Measurements from ENCODE around the gene WDR73. TPM values are rescaled to one million over a fixed set of nuclear protein-coding genes. Genes with fewer than 3 reads are reported as not detected.
A peak's percentile ranks its signal among the peaks of the same experiment; 100 is the strongest.

WDR73 gene
- polyA plus RNA-seq (23.5 to 24.2 TPM (median 23.6 TPM) in 3 replicates), polyA minus RNA-seq (22.7 to 34.6 TPM (median 24.5 TPM) in 3 replicates)
- polyA plus RNA-seq (2011; ENCODE audit: low read depth), result 3.8 TPM
- 11.9 and 13.0 TPM in 2 replicates for polyA plus RNA-seq (2011; cell fraction: cytosol; rRNA removed)
- polyA plus RNA-seq (2011; cell fraction: nucleus; rRNA removed), result 39.9 and 48.7 TPM in 2 replicates
- polyA plus RNA-seq (2012; ENCODE audit: low replicate concordance), result 15.2 and 19.3 TPM in 2 replicates
- 11.1 TPM for polyA minus RNA-seq (2011; cell fraction: cytosol; rRNA and poly(A)+ RNA removed)
- polyA minus RNA-seq (2011; cell fraction: nucleus; rRNA and poly(A)+ RNA removed), result 8.7 and 12.2 TPM in 2 replicates

DNA sequence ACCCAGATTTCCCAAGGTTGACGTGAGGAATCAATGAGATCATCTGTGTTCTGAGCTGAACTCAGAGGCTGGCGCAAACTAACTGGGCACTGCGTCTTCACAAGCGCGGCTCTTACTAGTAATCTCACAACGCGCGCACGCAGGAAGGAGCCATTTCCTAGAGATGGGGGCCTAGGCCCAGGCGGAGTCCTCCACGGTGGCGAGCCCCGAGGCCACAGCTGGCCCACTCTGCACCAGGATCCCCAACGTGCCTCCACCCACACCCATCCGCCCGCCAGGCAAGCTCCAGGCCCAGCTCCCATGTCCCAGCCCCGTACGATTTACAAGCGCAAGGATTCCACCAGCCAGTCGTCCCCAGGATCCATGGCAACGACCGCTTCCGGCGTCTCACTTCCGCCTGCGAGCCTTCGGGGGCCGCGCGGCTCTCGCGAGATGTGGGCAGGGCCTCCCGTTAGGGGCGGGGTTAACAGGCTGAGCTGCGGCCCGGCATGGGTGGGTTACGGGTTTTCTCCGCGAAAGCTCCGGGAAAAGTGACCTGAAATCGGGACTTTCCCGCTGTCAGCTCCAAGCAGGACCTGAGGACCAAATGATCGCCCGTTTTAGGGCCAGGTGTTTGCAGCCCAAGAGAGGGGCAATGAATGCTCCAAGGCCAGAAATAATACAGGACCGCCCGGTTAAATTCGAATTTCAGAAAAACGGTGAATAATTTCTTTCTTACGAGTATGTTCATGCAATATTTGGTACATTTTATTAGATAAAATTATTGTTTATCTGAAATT is at the start of gene WDR73:
Gene WDR73 (minus strand): TSS at position 374 of the 779 bp plus-strand sequence. CDS start 9 bp downstream, at position 365.
- Histone ChIP-seq H3K4me1 (ENCODE audit: control insufficient read depth, extremely low read depth, insufficient read depth, low read length) (peaks cover 28% of the 10 kb centered on the region), H3K36me3 (ENCODE audit: control insufficient read depth in 2 of 2, extremely low read depth in 1 of 2, insufficient read depth in 2 of 2, low read length in 2 of 2) (peaks cover 9 to 12% of the 10 kb centered on the region in 2 experiments)
- peak; percentile 81 for DNase-seq (ENCODE audit: low read depth, low spot score)

GRCh38 chr15:84703808-84704207 is 49.7 kb upstream of the WDR73 start:
- DNase-seq (ENCODE audit: low read depth, low spot score) (no peak), FAIRE-seq (no peak)
- no peak overlapping the region for H3K4me3 ChIP-seq (ENCODE audit: control insufficient read depth in 2 of 3, extremely low read depth in 1 of 3, insufficient read depth in 2 of 3, low read depth in 1 of 3, low read length in 3 of 3)
- dilution Hi-C loops (cut with MboI; ENCODE audit: extremely low pct_ligation_motif_present, low sequenced_read_pairs), result no loop called here
- H3K79me2 ChIP-seq (ENCODE audit: control insufficient read depth, insufficient read depth, low read length), result peaks cover 90% of the 10 kb centered on the region
- no peak overlapping the region for H3K9ac ChIP-seq (ENCODE audit: control insufficient read depth, extremely low read depth, insufficient read depth, low read length)
- no peaks in the 10 kb centered on the region for H3K4me1 ChIP-seq (ENCODE audit: control insufficient read depth, extremely low read depth, insufficient read depth, low read length)
- peaks cover 0 to 3% of the 10 kb centered on the region in 2 experiments for H3K36me3 ChIP-seq (ENCODE audit: control insufficient read depth in 2 of 2, extremely low read depth in 1 of 2, insufficient read depth in 2 of 2, low read length in 2 of 2)
- H3K9me1 ChIP-seq (ENCODE audit: control insufficient read depth, extremely low read depth, insufficient read depth, low read length), result no peaks in the 10 kb centered on the region
- H3K4me2 ChIP-seq (ENCODE audit: control insufficient read depth, extremely low read depth, insufficient read depth, low read depth, low read length), result no peak overlapping the region
- no peaks in the 10 kb centered on the region for H3K27me3 ChIP-seq (ENCODE audit: control insufficient read depth, extremely low read depth, insufficient read depth, low read length)
- TF ChIP-seq, protein P1, sequence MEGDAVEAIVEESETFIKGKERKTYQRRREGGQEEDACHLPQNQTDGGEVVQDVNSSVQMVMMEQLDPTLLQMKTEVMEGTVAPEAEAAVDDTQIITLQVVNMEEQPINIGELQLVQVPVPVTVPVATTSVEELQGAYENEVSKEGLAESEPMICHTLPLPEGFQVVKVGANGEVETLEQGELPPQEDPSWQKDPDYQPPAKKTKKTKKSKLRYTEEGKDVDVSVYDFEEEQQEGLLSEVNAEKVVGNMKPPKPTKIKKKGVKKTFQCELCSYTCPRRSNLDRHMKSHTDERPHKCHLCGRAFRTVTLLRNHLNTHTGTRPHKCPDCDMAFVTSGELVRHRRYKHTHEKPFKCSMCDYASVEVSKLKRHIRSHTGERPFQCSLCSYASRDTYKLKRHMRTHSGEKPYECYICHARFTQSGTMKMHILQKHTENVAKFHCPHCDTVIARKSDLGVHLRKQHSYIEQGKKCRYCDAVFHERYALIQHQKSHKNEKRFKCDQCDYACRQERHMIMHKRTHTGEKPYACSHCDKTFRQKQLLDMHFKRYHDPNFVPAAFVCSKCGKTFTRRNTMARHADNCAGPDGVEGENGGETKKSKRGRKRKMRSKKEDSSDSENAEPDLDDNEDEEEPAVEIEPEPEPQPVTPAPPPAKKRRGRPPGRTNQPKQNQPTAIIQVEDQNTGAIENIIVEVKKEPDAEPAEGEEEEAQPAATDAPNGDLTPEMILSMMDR (optimal IDR thresholded peaks at IDR 0.05 in 1 of 3, IDR thresholded peaks at IDR 0.05 in 1 of 3, conservative IDR thresholded peaks at IDR 0.05 in 1 of 3; ENCODE audit: extremely low read depth in 1 of 3, insufficient read depth in 2 of 3, low read length in 3 of 3), result no peak
- TF ChIP-seq EZH2 (IDR thresholded peaks at IDR 0.05; ENCODE audit: low read length), result no peak
- H4K20me1 ChIP-seq (ENCODE audit: control insufficient read depth, extremely low read depth, insufficient read depth, low read length), result peaks cover 13% of the 10 kb centered on the region
- no peaks in the 10 kb centered on the region for H3K9me3 ChIP-seq (ENCODE audit: control insufficient read depth, low read depth, low read length)
- no peak overlapping the region for H3K27ac ChIP-seq (ENCODE audit: control insufficient read depth, insufficient read depth, low read length)
- no peak overlapping the region for H2AFZ ChIP-seq (ENCODE audit: control insufficient read depth, low read length)

More for the DNA sequence above, at the start of gene WDR73:
- Histone ChIP-seq H3K4me2 (ENCODE audit: control insufficient read depth, extremely low read depth, insufficient read depth, low read depth, low read length) (peak within 1 kb of the TSS; percentile 67), H3K9me3 (ENCODE audit: control insufficient read depth, low read depth, low read length) (no peaks in the 10 kb centered on the region), H3K79me2 (ENCODE audit: control insufficient read depth, insufficient read depth, low read length) (peaks cover 23% of the 10 kb centered on the region), H2AFZ (ENCODE audit: control insufficient read depth, low read length) (peak within 1 kb of the TSS; percentile 91), H3K9me1 (ENCODE audit: control insufficient read depth, extremely low read depth, insufficient read depth, low read length) (no peaks in the 10 kb centered on the region), H3K27ac (ENCODE audit: control insufficient read depth, insufficient read depth, low read length) (peak within 1 kb of the TSS; percentile 89), H3K4me3 (ENCODE audit: control insufficient read depth in 2 of 3, extremely low read depth in 1 of 3, insufficient read depth in 2 of 3, low read depth in 1 of 3, low read length in 3 of 3) (peak within 1 kb of the TSS; percentile 85 to 98 (median 95)), H4K20me1 (ENCODE audit: control insufficient read depth, extremely low read depth, insufficient read depth, low read length) (no peaks in the 10 kb centered on the region), H3K9ac (ENCODE audit: control insufficient read depth, extremely low read depth, insufficient read depth, low read length) (peak within 1 kb of the TSS; percentile 94), H3K27me3 (ENCODE audit: control insufficient read depth, extremely low read depth, insufficient read depth, low read length) (no peaks in the 10 kb centered on the region)
- dilution Hi-C loops (cut with MboI; ENCODE audit: extremely low pct_ligation_motif_present, low sequenced_read_pairs), result no loop called here
- TF ChIP-seq EZH2 (IDR thresholded peaks at IDR 0.05; ENCODE audit: low read length), result no peak
- TF ChIP-seq, protein P1 (optimal IDR thresholded peaks at IDR 0.05 in 1 of 3, IDR thresholded peaks at IDR 0.05 in 1 of 3, conservative IDR thresholded peaks at IDR 0.05 in 1 of 3; ENCODE audit: extremely low read depth in 1 of 3, insufficient read depth in 2 of 3, low read length in 3 of 3), result no peak
- peak; percentile 41 for FAIRE-seq
